Cardiac fibroblast (primary cell): ENCODE results near the gene YTHDC2.
A peak's percentile ranks its signal among the peaks of the same experiment; 100 is the strongest.

Experiments used
- DNase-seq, 2 donors: peaks; one replicate each; pipeline versions ENCODE4 v3.0.0 to v3.0.0-alpha.2; 2010; ENCODE audit warnings: low read depth in 2 of 2
- H3K4me3 ChIP-seq, 2 donors: replicated peaks in 1 of 2; 1 replicate in 1 of 2; 2 replicates in 1 of 2; pipeline ENCODE4 v1.5.1; 2011; ENCODE audit warnings: low read depth in 2 of 2, low read length in 2 of 2, mild to moderate bottlenecking in 2 of 2, moderate library complexity in 1 of 2
- CTCF ChIP-seq: IDR thresholded peaks from one replicate; pipeline ENCODE4 v1.5.1; 2011; ENCODE audit warnings: low read depth, mild to moderate bottlenecking, low read length, inconsistent platforms

Gene YTHDC2

GRCh38 chr5:113503146-113503545 lies 10.3 kb upstream of the YTHDC2 start:
- no peak overlapping the region for H3K4me3 ChIP-seq
- no peak for DNase-seq
- no peak for TF ChIP-seq CTCF

GRCh38 chr5:113505181-113505580 lies 8.3 kb upstream of the YTHDC2 start:
- no peak overlapping the region for H3K4me3 ChIP-seq
- peak; percentile 32 to 51 for DNase-seq
- no peak for TF ChIP-seq CTCF

GRCh38 chr5:113507601-113508000 lies 5.9 kb upstream of the YTHDC2 start:
- DNase-seq: no peak
- no peak overlapping the region for H3K4me3 ChIP-seq
- TF ChIP-seq CTCF: no peak

- H3K4me3 ChIP-seq: no peak overlapping the region
- DNase-seq: peak in 1 of 2 donors; percentile 44
- no peak for TF ChIP-seq CTCF
Observed at GRCh38 chr5:113508756-113509155, 4.7 kb upstream of the YTHDC2 start.

GRCh38 chr5:113510836-113511451 lies 2.5 kb upstream of the YTHDC2 start:
- no peak overlapping the region for H3K4me3 ChIP-seq
- peak; percentile 46 for TF ChIP-seq CTCF
- peak; percentile 78 to 81 for DNase-seq

- no peak for DNase-seq
- H3K4me3 ChIP-seq: no peak overlapping the region
- no peak for TF ChIP-seq CTCF
Observed at GRCh38 chr5:113512341-113512740, 1.2 kb upstream of the YTHDC2 start.

GRCh38 chr5:113514289-113514635 lies 768 bp downstream of the YTHDC2 start:
- DNase-seq: no peak
- peak overlapping the region; percentile 76 to 80 for H3K4me3 ChIP-seq
- TF ChIP-seq CTCF: no peak
